ENCODE data around the gene PAPSS2. TPM values are rescaled to one million over a fixed set of nuclear protein-coding genes. Genes with fewer than 3 reads are reported as not detected.
"Not testable (repeated sequence)": the region's sequence is repeated elsewhere in the genome, so short reads cannot be mapped to it uniquely, and the experiment has no call there.

The PAPSS2 gene
- total RNA-seq, 1 donor from 2014 or later = 4.7 TPM

- DNase-seq = no peak
- Mint-ChIP-seq H3K27ac (ENCODE audit: unreplicated experiment) (no peak overlapping the region), H3K9me3 (ENCODE audit: unreplicated experiment) (no peaks in the 10 kb centered on the region), H3K4me3 (ENCODE audit: unreplicated experiment) (no peak overlapping the region), H3K27me3 (ENCODE audit: unreplicated experiment) (no peaks in the 10 kb centered on the region), H3K36me3 (ENCODE audit: unreplicated experiment) (no peaks in the 10 kb centered on the region), H3K4me1 (ENCODE audit: low read depth, unreplicated experiment) (no peaks in the 10 kb centered on the region)
- no peak for TF ChIP-seq CTCF (IDR thresholded peaks at IDR 0.05; ENCODE audit: partially characterized antibody, unreplicated experiment)
Measured at GRCh38 chr10:87740254-87740655, 80.6 kb downstream of the PAPSS2 start.

GRCh38 chr10:87742992-87743610 is 83.4 kb downstream of the PAPSS2 start:
- H3K27me3 Mint-ChIP-seq (ENCODE audit: unreplicated experiment); H3K9me3 Mint-ChIP-seq (ENCODE audit: unreplicated experiment); H3K4me3 Mint-ChIP-seq (ENCODE audit: unreplicated experiment); H3K4me1 Mint-ChIP-seq (ENCODE audit: low read depth, unreplicated experiment); DNase-seq; H3K27ac Mint-ChIP-seq (ENCODE audit: unreplicated experiment); H3K36me3 Mint-ChIP-seq (ENCODE audit: unreplicated experiment): not testable (repeated sequence)

- Mint-ChIP-seq H3K9me3 (ENCODE audit: unreplicated experiment) (no peaks in the 10 kb centered on the region), H3K27ac (ENCODE audit: unreplicated experiment) (no peak overlapping the region), H3K4me1 (ENCODE audit: low read depth, unreplicated experiment) (no peaks in the 10 kb centered on the region), H3K27me3 (ENCODE audit: unreplicated experiment) (no peaks in the 10 kb centered on the region), H3K4me3 (ENCODE audit: unreplicated experiment) (no peak overlapping the region), H3K36me3 (ENCODE audit: unreplicated experiment) (no peaks in the 10 kb centered on the region)
- no peak for TF ChIP-seq CTCF (IDR thresholded peaks at IDR 0.05; ENCODE audit: partially characterized antibody, unreplicated experiment)
- DNase-seq = no peak
Measured at GRCh38 chr10:87744606-87745005, 84.9 kb downstream of the PAPSS2 start.

- no peaks in the 10 kb centered on the region for H3K36me3 Mint-ChIP-seq (ENCODE audit: unreplicated experiment)
- H3K4me1 Mint-ChIP-seq (ENCODE audit: low read depth, unreplicated experiment) = no peaks in the 10 kb centered on the region
- no peaks in the 10 kb centered on the region for H3K9me3 Mint-ChIP-seq (ENCODE audit: unreplicated experiment)
- no peak overlapping the region for H3K4me3 Mint-ChIP-seq (ENCODE audit: unreplicated experiment)
- no peak for DNase-seq
- no peak overlapping the region for H3K27ac Mint-ChIP-seq (ENCODE audit: unreplicated experiment)
- TF ChIP-seq CTCF (IDR thresholded peaks at IDR 0.05; ENCODE audit: partially characterized antibody, unreplicated experiment) = no peak
- H3K27me3 Mint-ChIP-seq (ENCODE audit: unreplicated experiment) = no peaks in the 10 kb centered on the region
Measured at GRCh38 chr10:87746911-87747310, 87.2 kb downstream of the PAPSS2 start.

- not testable (repeated sequence) for DNase-seq; H3K4me3 Mint-ChIP-seq (ENCODE audit: unreplicated experiment)
Measured at GRCh38 chr10:87748244-87748643, 88.6 kb downstream of the PAPSS2 start.

GRCh38 chr10:87750001-87750671 is 90.5 kb downstream of the PAPSS2 start:
- H3K36me3 Mint-ChIP-seq (ENCODE audit: unreplicated experiment) = no peaks in the 10 kb centered on the region
- H3K27me3 Mint-ChIP-seq (ENCODE audit: unreplicated experiment) = no peaks in the 10 kb centered on the region
- TF ChIP-seq CTCF (IDR thresholded peaks at IDR 0.05; ENCODE audit: partially characterized antibody, unreplicated experiment) = no peak
- no peaks in the 10 kb centered on the region for H3K4me1 Mint-ChIP-seq (ENCODE audit: low read depth, unreplicated experiment)
- no peak overlapping the region for H3K4me3 Mint-ChIP-seq (ENCODE audit: unreplicated experiment)
- no peaks in the 10 kb centered on the region for H3K9me3 Mint-ChIP-seq (ENCODE audit: unreplicated experiment)
- no peak overlapping the region for H3K27ac Mint-ChIP-seq (ENCODE audit: unreplicated experiment)
- DNase-seq = no peak

More at GRCh38 chr10:87748244-87748643, 88.6 kb downstream of the PAPSS2 start:
- H3K36me3 Mint-ChIP-seq (ENCODE audit: unreplicated experiment); H3K9me3 Mint-ChIP-seq (ENCODE audit: unreplicated experiment); H3K4me1 Mint-ChIP-seq (ENCODE audit: low read depth, unreplicated experiment); H3K27me3 Mint-ChIP-seq (ENCODE audit: unreplicated experiment); H3K27ac Mint-ChIP-seq (ENCODE audit: unreplicated experiment): not testable (repeated sequence)
